H9 (cell line): ENCODE results near the gene RADIL. TPM values are rescaled to one million over a fixed set of nuclear protein-coding genes. Genes with fewer than 3 reads are reported as not detected.

ENCODE experiments used
- DNase-seq: peaks from one replicate; pipeline ENCODE4 v3.0.0-alpha.2; 2017
- H2AFZ ChIP-seq: one replicate; pipeline ENCODE4 v1.6.1; 2013; ENCODE audit warnings: mild to moderate bottlenecking, low read length, control low read depth, moderate library complexity
- H2AK5ac ChIP-seq: 2 replicates; pipeline ENCODE4 v1.6.1; 2013; ENCODE audit warnings: low read length, control low read depth, mixed read lengths; ENCODE audit not compliant: insufficient read length
- H2BK120ac ChIP-seq: one replicate; pipeline ENCODE4 v1.6.1; 2013; ENCODE audit warnings: low read depth, mild to moderate bottlenecking, low read length, control low read depth, inconsistent platforms; ENCODE audit not compliant: poor library complexity, severe bottlenecking
- H2BK12ac ChIP-seq: 2 replicates; pipeline ENCODE4 v1.6.1; 2013; ENCODE audit warnings: low read length, control low read depth, mixed read lengths, low read depth; ENCODE audit not compliant: insufficient read length
- H2BK15ac ChIP-seq: 2 replicates; pipeline ENCODE4 v1.6.1; 2013; ENCODE audit warnings: low read depth, low read length, control low read depth
- H2BK20ac ChIP-seq: one replicate; pipeline ENCODE4 v1.6.1; 2013; ENCODE audit warnings: low read depth, mild to moderate bottlenecking, low read length, control low read depth, inconsistent platforms; ENCODE audit not compliant: poor library complexity, severe bottlenecking
- H2BK5ac ChIP-seq: 2 replicates; pipeline ENCODE4 v1.6.1; 2013; ENCODE audit warnings: low read length, control low read depth, mixed read lengths; ENCODE audit not compliant: insufficient read length
- H3K14ac ChIP-seq: 2 replicates; pipeline ENCODE4 v1.6.1; 2013; ENCODE audit warnings: low read length, control low read depth; ENCODE audit not compliant: insufficient read depth
- H3K18ac ChIP-seq: 2 replicates; pipeline ENCODE4 v1.6.1; 2013; ENCODE audit warnings: low read depth, mild to moderate bottlenecking, mixed read lengths, low read length, control low read depth; ENCODE audit not compliant: insufficient read length
- H3K23ac ChIP-seq: 2 replicates; pipeline ENCODE4 v1.6.1; 2013; ENCODE audit warnings: low read length, control low read depth, mixed read lengths, low read depth; ENCODE audit not compliant: insufficient read length
- H3K23me2 ChIP-seq: 2 replicates; pipeline ENCODE4 v1.6.1; 2013; ENCODE audit warnings: low read depth, mild to moderate bottlenecking, mixed read lengths, low read length, control low read depth; ENCODE audit not compliant: insufficient read length, poor library complexity, severe bottlenecking
- H3K27ac ChIP-seq: 2 replicates; pipeline ENCODE4 v1.5.1; 2013; ENCODE audit warnings: low read length, control low read depth, mixed read lengths, low read depth; ENCODE audit not compliant: insufficient read length
- H3K27me3 ChIP-seq: 2 replicates; pipeline ENCODE4 v1.6.1; 2013; ENCODE audit warnings: low read length, control low read depth, inconsistent platforms; ENCODE audit not compliant: insufficient read depth
- H3K4ac ChIP-seq: 2 replicates; pipeline ENCODE4 v1.6.1; 2013; ENCODE audit warnings: low read depth, mild to moderate bottlenecking, control low read depth, inconsistent platforms, low read length, moderate library complexity
- H3K4me1 ChIP-seq: 2 replicates; pipeline ENCODE4 v1.6.1; 2013; ENCODE audit warnings: low read length, control low read depth, inconsistent platforms; ENCODE audit not compliant: insufficient read depth
- H3K4me2 ChIP-seq: 2 replicates; pipeline ENCODE4 v1.6.1; 2013; ENCODE audit warnings: low read length, control low read depth, mixed read lengths; ENCODE audit not compliant: insufficient read length, insufficient read depth
- H3K56ac ChIP-seq: 2 replicates; pipeline ENCODE4 v1.6.1; 2013; ENCODE audit warnings: low read depth, mild to moderate bottlenecking, mixed read lengths, low read length, control low read depth; ENCODE audit not compliant: insufficient read length
- H3K79me1 ChIP-seq: 2 replicates; pipeline ENCODE4 v1.6.1; 2013; ENCODE audit warnings: low read depth, mild to moderate bottlenecking, moderate library complexity, low read length, control low read depth, inconsistent platforms; ENCODE audit not compliant: insufficient read depth, poor library complexity, severe bottlenecking
- H3K79me2 ChIP-seq: 2 replicates; pipeline ENCODE4 v1.6.1; 2013; ENCODE audit warnings: low read length, control low read depth, inconsistent platforms; ENCODE audit not compliant: insufficient read depth
- H3K9ac ChIP-seq: 2 replicates; pipeline ENCODE4 v1.6.1; 2013; ENCODE audit warnings: low read length, control low read depth, mixed read lengths; ENCODE audit not compliant: insufficient read length; ENCODE audit errors: extremely low read depth
- H3K9me3 ChIP-seq: one replicate; pipeline ENCODE4 v1.6.1; 2013; ENCODE audit warnings: low read depth, low read length, inconsistent platforms; ENCODE audit not compliant: control insufficient read depth
- H3T11ph ChIP-seq: one replicate; pipeline ENCODE4 v1.6.1; 2013; ENCODE audit warnings: mild to moderate bottlenecking, low read length, control low read depth, inconsistent platforms
- H4K20me1 ChIP-seq: one replicate; pipeline ENCODE4 v1.6.1; 2013; ENCODE audit not compliant: control insufficient read depth, insufficient read length, insufficient read depth
- H4K5ac ChIP-seq: 2 replicates; pipeline ENCODE4 v1.6.1; 2013; ENCODE audit warnings: low read depth, mild to moderate bottlenecking, mixed read lengths, low read length, control low read depth; ENCODE audit not compliant: insufficient read length
- H4K8ac ChIP-seq: replicated peaks from 2 replicates; pipeline ENCODE4 v1.6.1; 2013; ENCODE audit warnings: low read length, control low read depth, mixed read lengths, low read depth; ENCODE audit not compliant: insufficient read length
- H4K91ac ChIP-seq: 2 replicates; pipeline ENCODE4 v1.6.1; 2013; ENCODE audit warnings: low read depth, mild to moderate bottlenecking, moderate library complexity, mixed read lengths, low read length, control low read depth; ENCODE audit not compliant: insufficient read length
- H3K27ac Mint-ChIP-seq, 3 experiments: 2 replicates in 2 of 3; 3 replicates in 1 of 3; pipeline ENCODE4 v1.8.0; 2020 to 2021; ENCODE audit warnings: mixed read lengths in 3 of 3, mild to moderate bottlenecking in 1 of 3, moderate library complexity in 1 of 3
- H3K27me3 Mint-ChIP-seq: 2 replicates; pipeline ENCODE4 v1.8.0; 2021; ENCODE audit warnings: low read depth, mild to moderate bottlenecking, moderate library complexity, mixed read lengths
- H3K36me3 Mint-ChIP-seq, 3 experiments: 2 replicates in 2 of 3; 3 replicates in 1 of 3; pipeline ENCODE4 v1.8.0; 2020 to 2021; ENCODE audit warnings: low read depth in 3 of 3, mixed read lengths in 3 of 3; ENCODE audit not compliant: insufficient read depth in 1 of 3
- H3K4me1 Mint-ChIP-seq, 2 experiments: 2 replicates each; pipeline ENCODE4 v1.8.0; 2020; ENCODE audit warnings: mixed read lengths in 2 of 2
- H3K4me3 Mint-ChIP-seq, 2 experiments: 2 replicates in 1 of 2; 3 replicates in 1 of 2; pipeline ENCODE4 v1.8.0; 2020 to 2021; ENCODE audit warnings: mild to moderate bottlenecking in 2 of 2, mixed read lengths in 2 of 2, moderate library complexity in 1 of 2
- H3K9me3 Mint-ChIP-seq, 2 experiments: 2 replicates in 1 of 2; 3 replicates in 1 of 2; pipeline ENCODE4 v1.8.0; 2020; ENCODE audit warnings: mild to moderate bottlenecking in 2 of 2, mixed read lengths in 2 of 2, moderate library complexity in 1 of 2
- WGBS: extraction: QIAGEN DNeasy Blood & Tissue Kit; methylation state at CpG from one replicate; pipeline ENCODE4 v1.1.7; 2013; ENCODE audit warnings: missing lambda C conversion rate, low lambda C conversion rate, mixed read lengths; ENCODE audit not compliant: insufficient read length; ENCODE audit errors: extremely low coverage; 5-methylcytosine and 5-hydroxymethylcytosine counted together
- total RNA-seq: library from RNA; stranded (reverse); gene quantifications from 2 replicates; pipeline ENCODE4 v1.2.1, GENCODE V29; 2021
- TF ChIP-seq, protein P1 (sequence below): fragments of 200-600 bp; sonication (generic); conservative IDR thresholded peaks from 3 replicates; pipeline ENCODE4 v1.8.0; 2021; ENCODE audit warnings: antibody characterized with exemption, mild to moderate bottlenecking

RADIL gene
- total RNA-seq, 1 experiment from 2014 or later: 4.7 TPM

DNA sequence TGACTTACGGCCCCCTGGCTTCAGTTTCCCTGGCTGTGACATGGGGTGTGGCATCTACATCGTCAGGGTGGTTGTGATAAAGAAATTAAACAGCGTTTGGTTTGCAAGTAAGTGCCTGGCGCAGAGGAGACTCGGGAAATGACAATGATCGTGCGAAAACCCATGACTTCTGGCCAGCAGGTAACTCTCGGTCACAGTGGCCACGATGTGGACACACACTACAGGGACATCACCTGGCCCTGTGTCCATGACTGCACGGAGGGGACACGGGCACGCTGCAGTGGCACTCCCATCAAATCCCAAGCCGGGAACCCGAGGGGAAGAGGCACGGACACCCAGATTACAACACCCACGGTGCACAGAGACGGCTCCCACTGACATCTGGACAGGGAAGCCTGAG lies 50.3 kb downstream of the RADIL start:
- Histone ChIP-seq H3K4me2 (no peak overlapping the region), H4K91ac (no peak overlapping the region), H4K20me1 (no peaks in the 10 kb centered on the region), H3K14ac (no peak overlapping the region), H3K27me3 (no peaks in the 10 kb centered on the region), H2BK120ac (no peak overlapping the region), H2AFZ (no peak overlapping the region), H3K56ac (no peak overlapping the region), H3K79me1 (no peaks in the 10 kb centered on the region), H3K9ac (no peak overlapping the region), H3K18ac (no peak overlapping the region), H4K8ac (no peak overlapping the region), H3T11ph (no peak overlapping the region), H3K23me2 (no peaks in the 10 kb centered on the region), H2BK5ac (no peak overlapping the region), H3K23ac (no peak overlapping the region), H2BK15ac (no peak overlapping the region), H2BK12ac (no peak overlapping the region), H3K27ac (no peak overlapping the region), H2AK5ac (no peak overlapping the region), H3K4me1 (no peaks in the 10 kb centered on the region), H3K79me2 (no peaks in the 10 kb centered on the region), H4K5ac (no peak overlapping the region), H2BK20ac (no peak overlapping the region), H3K4ac (no peak overlapping the region), H3K9me3 (no peaks in the 10 kb centered on the region)
- H3K27me3 Mint-ChIP-seq: no peaks in the 10 kb centered on the region
- TF ChIP-seq, protein P1, sequence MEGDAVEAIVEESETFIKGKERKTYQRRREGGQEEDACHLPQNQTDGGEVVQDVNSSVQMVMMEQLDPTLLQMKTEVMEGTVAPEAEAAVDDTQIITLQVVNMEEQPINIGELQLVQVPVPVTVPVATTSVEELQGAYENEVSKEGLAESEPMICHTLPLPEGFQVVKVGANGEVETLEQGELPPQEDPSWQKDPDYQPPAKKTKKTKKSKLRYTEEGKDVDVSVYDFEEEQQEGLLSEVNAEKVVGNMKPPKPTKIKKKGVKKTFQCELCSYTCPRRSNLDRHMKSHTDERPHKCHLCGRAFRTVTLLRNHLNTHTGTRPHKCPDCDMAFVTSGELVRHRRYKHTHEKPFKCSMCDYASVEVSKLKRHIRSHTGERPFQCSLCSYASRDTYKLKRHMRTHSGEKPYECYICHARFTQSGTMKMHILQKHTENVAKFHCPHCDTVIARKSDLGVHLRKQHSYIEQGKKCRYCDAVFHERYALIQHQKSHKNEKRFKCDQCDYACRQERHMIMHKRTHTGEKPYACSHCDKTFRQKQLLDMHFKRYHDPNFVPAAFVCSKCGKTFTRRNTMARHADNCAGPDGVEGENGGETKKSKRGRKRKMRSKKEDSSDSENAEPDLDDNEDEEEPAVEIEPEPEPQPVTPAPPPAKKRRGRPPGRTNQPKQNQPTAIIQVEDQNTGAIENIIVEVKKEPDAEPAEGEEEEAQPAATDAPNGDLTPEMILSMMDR: no peak
- no peaks in the 10 kb centered on the region for H3K9me3 Mint-ChIP-seq
- H3K27ac Mint-ChIP-seq: no peak overlapping the region
- H3K4me3 Mint-ChIP-seq: no peak overlapping the region
- peaks cover 3 to 13% of the 10 kb centered on the region in 2 experiments for H3K4me1 Mint-ChIP-seq
- peaks cover 3% of the 10 kb centered on the region in 3 experiments; a peak in 2 of 7 replicates for H3K36me3 Mint-ChIP-seq
- no peak for DNase-seq
- no CpG with 5 or more reads among the region's 17 CpGs for WGBS
